HCT116 (cell line): ENCODE data around the gene GFAP. TPM values are rescaled to one million over a fixed set of nuclear protein-coding genes. Genes with fewer than 3 reads are reported as not detected.

Experiments used
- ATAC-seq: fragments of 200-7000 bp; cut with Tn5 transposase; 2 replicates; pipeline ENCODE4 v1.9.1; 2020; ENCODE audit warnings: mild to moderate bottlenecking, moderate library complexity
- BruUV-seq: library from RNA; stranded (reverse); fragments of 400-500 nt; replicated peaks from 2 replicates; lab custom pipeline; 2021; lab: Mats Ljungman, UMichigan
- CTCF ChIA-PET: fragments of 300-600 bp; sonication (Branson Sonifier 250); formaldehyde crosslinking; loops from one replicate; lab custom pipeline; 2021; ENCODE audit warnings: antibody characterized with exemption; lab: Charles Lee
- POLR2A ChIA-PET: fragments of 300-600, 350-600 bp; sonication (Branson Sonifier 250); formaldehyde crosslinking; loops from one replicate; lab custom pipeline; 2021; ENCODE audit warnings: antibody characterized with exemption; lab: Charles Lee
- RAD21 ChIA-PET, 2 experiments: fragments of 300-600 bp; sonication (Branson Sonifier 250); formaldehyde crosslinking; loops; one replicate each; lab custom pipeline; 2023; ENCODE audit warnings: low total read pairs in 2 of 2; ENCODE audit not compliant: uncharacterized antibody in 2 of 2, unreplicated experiment in 2 of 2, low non-redundant PET in 1 of 2; lab: Charles Lee
- DNase-seq: peaks from one replicate; pipeline ENCODE4 v3.0.0-alpha.2; 2010; ENCODE audit warnings: low read depth, low spot score
- H2AFZ ChIP-seq: fragments of 200-600 bp; shearing (Covaris generic), sonication (generic); 2 replicates; pipeline ENCODE4 v1.6.1; 2017; ENCODE audit warnings: low read depth, mixed run types, mixed read lengths, antibody characterized with exemption, low read length; ENCODE audit not compliant: poor library complexity, severe bottlenecking
- H3K27ac ChIP-seq: 2 replicates; pipeline ENCODE4 v1.5.1; 2012; ENCODE audit warnings: low read depth, low read length
- H3K27me3 ChIP-seq: fragments of 200-600 bp; sonication (generic); 2 replicates; pipeline ENCODE4 v1.6.1; 2016; ENCODE audit warnings: mixed run types, low read length, mixed read lengths; ENCODE audit not compliant: insufficient read depth
- H3K36me3 ChIP-seq, 2 experiments: fragments of 200-500 bp in 1 of 2; fragments of 200-600 bp in 1 of 2; sonication (Bioruptor generic) in 1 of 2; sonication (generic) in 1 of 2; 2 replicates each; pipeline versions ENCODE4 v1.5.1 to v1.6.1; 2014 to 2016; ENCODE audit warnings: low read length in 2 of 2, inconsistent platforms in 1 of 2, mixed read lengths in 1 of 2, mixed run types in 1 of 2; ENCODE audit not compliant: insufficient read depth in 2 of 2, control insufficient read depth in 1 of 2
- H3K4me1 ChIP-seq, 2 experiments: fragments of 200-600 bp in 1 of 2; sonication (generic) in 1 of 2; 2 replicates each; pipeline versions ENCODE4 v1.5.1 to v1.6.1; 2012 to 2017; ENCODE audit warnings: low read length in 2 of 2, inconsistent platforms in 1 of 2, mild to moderate bottlenecking in 1 of 2, mixed read lengths in 1 of 2, mixed run types in 1 of 2, moderate library complexity in 1 of 2; ENCODE audit not compliant: insufficient read depth in 2 of 2, control insufficient read depth in 1 of 2
- H3K4me2 ChIP-seq: fragments of 200-600 bp; sonication (generic); 2 replicates; pipeline ENCODE4 v1.6.1; 2017; ENCODE audit warnings: mixed run types, low read length, mixed read lengths
- H3K4me3 ChIP-seq, 2 experiments: fragments of 200-600 bp in 1 of 2; sonication (generic) in 1 of 2; replicated peaks in 1 of 2; 2 replicates each; pipeline ENCODE4 v1.5.1; 2011 to 2016; ENCODE audit warnings: low read length in 2 of 2, control low read depth in 1 of 2, low read depth in 1 of 2, mild to moderate bottlenecking in 1 of 2, mixed read lengths in 1 of 2, mixed run types in 1 of 2
- H3K79me2 ChIP-seq: fragments of 200-600 bp; sonication (generic); 2 replicates; pipeline ENCODE4 v1.6.1; 2017; ENCODE audit warnings: mild to moderate bottlenecking, mixed run types, low read length, moderate library complexity, mixed read lengths; ENCODE audit not compliant: insufficient read depth
- H3K9ac ChIP-seq: fragments of 200-600 bp; sonication (generic); 2 replicates; pipeline ENCODE4 v1.6.1; 2016; ENCODE audit warnings: low read length, mixed read lengths
- H3K9me2 ChIP-seq: fragments of 200-600 bp; sonication (generic), shearing (Covaris generic); 2 replicates; pipeline ENCODE4 v1.6.1; 2017; ENCODE audit warnings: mixed run types, mild to moderate bottlenecking, moderate library complexity; ENCODE audit not compliant: insufficient read depth
- H3K9me3 ChIP-seq, 2 experiments: fragments of 200-500 bp in 1 of 2; fragments of 200-600 bp in 1 of 2; sonication (Bioruptor generic) in 1 of 2; sonication (generic) in 1 of 2; 2 replicates each; pipeline ENCODE4 v1.6.1; 2014 to 2017; ENCODE audit warnings: low read length in 2 of 2, mixed read lengths in 2 of 2, inconsistent platforms in 1 of 2, low read depth in 1 of 2, mild to moderate bottlenecking in 1 of 2, mixed run types in 1 of 2, moderate library complexity in 1 of 2; ENCODE audit not compliant: control insufficient read depth in 1 of 2, insufficient read depth in 1 of 2
- H4K20me1 ChIP-seq: fragments of 200-600 bp; sonication (generic), shearing (Covaris generic); 2 replicates; pipeline ENCODE4 v1.6.1; 2017; ENCODE audit warnings: mixed run types, mild to moderate bottlenecking, moderate library complexity; ENCODE audit not compliant: insufficient read depth
- CBX3 ChIP-seq: IDR thresholded peaks from 2 replicates; pipeline ENCODE4 v1.6.1; 2012; ENCODE audit warnings: low read depth
- CEBPB ChIP-seq: IDR thresholded peaks from 2 replicates; pipeline ENCODE4 v1.6.1; 2012; ENCODE audit warnings: low read depth
- CTCF ChIP-seq, 3 experiments: fragments of 200-600 bp in 1 of 3; sonication (generic) in 1 of 3; IDR thresholded peaks in 2 of 3; conservative IDR thresholded peaks in 1 of 3; 2 replicates each; pipeline ENCODE4 v1.5.1; 2012 to 2017; ENCODE audit warnings: low read depth in 2 of 3, low read length in 2 of 3, antibody characterized with exemption in 1 of 3, borderline replicate concordance in 1 of 3, control low read depth in 1 of 3, mild to moderate bottlenecking in 1 of 3, mixed read lengths in 1 of 3, mixed run types in 1 of 3, moderate library complexity in 1 of 3; ENCODE audit not compliant: insufficient read depth in 1 of 3
- ELF1 ChIP-seq: IDR thresholded peaks from 2 replicates; pipeline ENCODE4 v1.6.1; 2012; ENCODE audit warnings: low read depth, borderline replicate concordance
- EZH2 ChIP-seq: fragments of 200-600 bp; sonication (generic); IDR thresholded peaks from 2 replicates; pipeline ENCODE4 v1.6.1; 2017; ENCODE audit warnings: antibody characterized with exemption, mixed run types
- FOSL1 ChIP-seq: IDR thresholded peaks from 2 replicates; pipeline ENCODE4 v1.6.1; 2012; ENCODE audit warnings: low read depth
- MAX ChIP-seq: IDR thresholded peaks from 2 replicates; pipeline ENCODE4 v1.6.1; 2012
- POLR2A ChIP-seq: IDR thresholded peaks from 2 replicates; pipeline ENCODE4 v1.7.0; 2011; ENCODE audit warnings: borderline replicate concordance; ENCODE audit not compliant: insufficient read depth, insufficient read length; ENCODE audit errors: extremely low read depth
- POLR2AphosphoS5 ChIP-seq: IDR thresholded peaks from 2 replicates; pipeline ENCODE4 v1.6.1; 2011; ENCODE audit warnings: mild to moderate bottlenecking, low read depth, low read length, moderate library complexity
- RAD21 ChIP-seq: IDR thresholded peaks from 2 replicates; pipeline ENCODE4 v1.6.1; 2012; ENCODE audit warnings: low read depth, mild to moderate bottlenecking
- SIN3A ChIP-seq: IDR thresholded peaks from 2 replicates; pipeline ENCODE4 v1.6.1; 2012; ENCODE audit warnings: low read depth
- SRF ChIP-seq: IDR thresholded peaks from 2 replicates; pipeline ENCODE4 v1.6.1; 2012; ENCODE audit warnings: low read depth
- TCF7L2 ChIP-seq: IDR thresholded peaks from 2 replicates; pipeline ENCODE4 v1.7.0; 2011; ENCODE audit warnings: borderline replicate concordance, inconsistent platforms; ENCODE audit not compliant: insufficient read depth, insufficient read length; ENCODE audit errors: extremely low read depth
- intact Hi-C: fragments of 100-400 bp; cut with micrococcal nuclease; formaldehyde crosslinking; loops from 2 replicates; pipeline ENCODE4 v1.10.0; 2022
- total RNA-seq: library from RNA; stranded (reverse); gene quantifications from one replicate; pipeline ENCODE4 v1.2.1, GENCODE V29; 2021; ENCODE audit not compliant: unreplicated experiment

The GFAP gene
- total RNA-seq, 1 experiment from 2014 or later: not detected

GRCh38 chr17:44898768-44899073 lies 16.6 kb downstream of the GFAP start:
- Histone ChIP-seq H3K9me2 (no peaks in the 10 kb centered on the region), H3K4me3 (peak overlapping the region; percentile 75 to 90), H3K4me2 (peak overlapping the region; percentile 88), H2AFZ (no peak overlapping the region), H3K4me1 (peaks cover 9 to 37% of the 10 kb centered on the region in 2 experiments; a peak in 3 of 4 replicates), H3K36me3 (peaks cover 11 to 12% of the 10 kb centered on the region in 2 experiments; a peak in 3 of 4 replicates), H3K27me3 (no peaks in the 10 kb centered on the region), H3K27ac (peak overlapping the region; percentile 91), H3K9me3 (no peaks in the 10 kb centered on the region), H3K9ac (peak overlapping the region; percentile 98), H3K79me2 (peaks cover 56% of the 10 kb centered on the region), H4K20me1 (no peaks in the 10 kb centered on the region)
- POLR2A ChIA-PET: interaction anchor here (0.6 to 0.7 kb wide), 2 partner anchors 250 to 1914 kb away, joined by 3 to 4 read pairs; no protein-coding TSS in a partner anchor
- TSS peak; percentile 90 for BruUV-seq
- DNase-seq (no peak), ATAC-seq (no peak)
- intact Hi-C loops: no loop called here
- TF ChIP-seq MAX (no peak), CBX3 (no peak; the same call in 1 of the 2 replicates), EZH2 (no peak), RAD21 (no peak)
- CTCF ChIA-PET: interaction anchor here (1.0 kb wide), 1 partner anchor 12 kb away, joined by 5 read pairs; no protein-coding TSS in a partner anchor
- RAD21 ChIA-PET: no interaction called here

GRCh38 chr17:44894642-44895041 lies 20.7 kb downstream of the GFAP start:
- H3K36me3 ChIP-seq: peaks cover 20 to 31% of the 10 kb centered on the region in 2 experiments; a peak in 3 of 4 replicates
- peaks cover 0 to 13% of the 10 kb centered on the region in 2 experiments; a peak in 2 of 4 replicates for H3K4me1 ChIP-seq
- ChIA-PET POLR2A (no interaction called here), CTCF (no interaction called here), RAD21 (no interaction called here)
- ATAC-seq (no peak), DNase-seq (no peak)
- no peaks in the 10 kb centered on the region for H3K9me2 ChIP-seq
- no peak overlapping the region for H3K4me2 ChIP-seq
- H3K9me3 ChIP-seq: no peaks in the 10 kb centered on the region
- TF ChIP-seq RAD21 (no peak), MAX (no peak), POLR2A (no peak), TCF7L2 (no peak), ELF1 (no peak), CEBPB (no peak), POLR2AphosphoS5 (no peak), SRF (no peak), FOSL1 (no peak), CTCF (IDR thresholded peaks at IDR 0.05 in 2 of 3, conservative IDR thresholded peaks at IDR 0.05 in 1 of 3; ENCODE audit: borderline replicate concordance in 1 of 3, insufficient read depth in 1 of 3, low read depth in 2 of 3, low read length in 2 of 3) (no peak), SIN3A (no peak)
- H3K79me2 ChIP-seq: peaks cover 95% of the 10 kb centered on the region
- no peak overlapping the region for H2AFZ ChIP-seq
- BruUV-seq: no TSS peak
- H3K4me3 ChIP-seq: no peak overlapping the region
- no peaks in the 10 kb centered on the region for H3K27me3 ChIP-seq
- no peak overlapping the region for H3K9ac ChIP-seq
- no peak overlapping the region for H3K27ac ChIP-seq
- intact Hi-C loops: no loop called here
- H4K20me1 ChIP-seq: peaks cover 3% of the 10 kb centered on the region; the same call in 1 of the 2 replicates
